ENCODE results near the gene TRAPPC14. TPM values are rescaled to one million over a fixed set of nuclear protein-coding genes. Genes with fewer than 3 reads are reported as not detected.
A peak's percentile ranks its signal among the peaks of the same experiment; 100 is the strongest.

TRAPPC14 gene
- total and polyA plus RNA-seq, 9 of the 15 experiments (the other 6 are each of a cell fraction or from before 2014, with no cell fraction given) = 0.42 to 45.9 (median 18.2) TPM

DNA sequence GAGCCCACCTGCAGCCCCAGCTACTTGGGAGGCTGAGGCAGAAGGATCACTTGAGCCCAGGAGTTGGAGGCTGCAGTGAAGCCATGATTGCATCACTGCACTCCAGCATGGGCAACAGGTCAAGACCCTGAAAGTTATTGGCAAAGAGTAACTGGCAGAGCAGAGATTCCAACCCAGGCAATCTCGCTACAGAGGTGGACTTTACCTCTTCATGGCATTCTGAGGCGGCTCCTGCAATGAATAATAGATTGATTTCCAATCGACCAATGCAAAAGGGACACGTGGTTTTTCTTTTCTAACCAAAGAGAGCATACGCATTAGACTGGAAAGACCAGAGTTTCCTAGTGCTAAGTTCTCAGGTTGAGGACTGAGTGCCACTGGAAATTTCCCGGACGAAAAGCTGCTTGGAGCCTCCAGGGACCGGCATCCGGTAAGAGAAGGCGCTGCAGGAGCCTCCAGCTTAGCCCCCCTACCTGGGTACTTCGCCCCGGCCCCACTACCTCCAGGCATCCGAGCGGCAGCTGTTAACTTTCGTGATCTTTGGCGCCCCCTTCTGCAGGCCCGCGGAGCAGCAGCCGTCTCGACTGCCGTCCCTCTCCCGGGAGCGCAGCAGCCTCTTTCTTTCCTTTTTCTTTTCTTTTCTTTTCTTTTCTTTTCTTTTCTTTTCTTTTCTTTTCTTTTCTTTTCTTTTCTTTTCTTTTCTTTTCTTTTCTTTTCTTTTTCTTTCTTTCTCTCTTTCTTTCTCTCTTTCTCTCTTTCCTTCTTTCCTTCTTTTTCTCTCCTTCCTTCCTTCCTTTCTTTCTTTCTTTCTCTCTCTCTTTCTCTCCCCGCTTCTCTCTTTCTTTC lies 27.7 kb downstream of the TRAPPC14 start (continued):
- TF ChIP-seq, protein P1, sequence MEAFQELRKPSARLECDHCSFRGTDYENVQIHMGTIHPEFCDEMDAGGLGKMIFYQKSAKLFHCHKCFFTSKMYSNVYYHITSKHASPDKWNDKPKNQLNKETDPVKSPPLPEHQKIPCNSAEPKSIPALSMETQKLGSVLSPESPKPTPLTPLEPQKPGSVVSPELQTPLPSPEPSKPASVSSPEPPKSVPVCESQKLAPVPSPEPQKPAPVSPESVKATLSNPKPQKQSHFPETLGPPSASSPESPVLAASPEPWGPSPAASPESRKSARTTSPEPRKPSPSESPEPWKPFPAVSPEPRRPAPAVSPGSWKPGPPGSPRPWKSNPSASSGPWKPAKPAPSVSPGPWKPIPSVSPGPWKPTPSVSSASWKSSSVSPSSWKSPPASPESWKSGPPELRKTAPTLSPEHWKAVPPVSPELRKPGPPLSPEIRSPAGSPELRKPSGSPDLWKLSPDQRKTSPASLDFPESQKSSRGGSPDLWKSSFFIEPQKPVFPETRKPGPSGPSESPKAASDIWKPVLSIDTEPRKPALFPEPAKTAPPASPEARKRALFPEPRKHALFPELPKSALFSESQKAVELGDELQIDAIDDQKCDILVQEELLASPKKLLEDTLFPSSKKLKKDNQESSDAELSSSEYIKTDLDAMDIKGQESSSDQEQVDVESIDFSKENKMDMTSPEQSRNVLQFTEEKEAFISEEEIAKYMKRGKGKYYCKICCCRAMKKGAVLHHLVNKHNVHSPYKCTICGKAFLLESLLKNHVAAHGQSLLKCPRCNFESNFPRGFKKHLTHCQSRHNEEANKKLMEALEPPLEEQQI (IDR thresholded peaks at IDR 0.05) = no peak
- TF ChIP-seq EHMT2 (IDR thresholded peaks at IDR 0.05) = 0 out of 2 replicates have a peak, but pooled peaks have one; percentile 30
- TF ChIP-seq ZC3H11A (IDR thresholded peaks at IDR 0.05; ENCODE audit: low read depth, low read length) = peak; percentile 38; the same call in 1 of the 2 replicates
- TF ChIP-seq, protein P2, sequence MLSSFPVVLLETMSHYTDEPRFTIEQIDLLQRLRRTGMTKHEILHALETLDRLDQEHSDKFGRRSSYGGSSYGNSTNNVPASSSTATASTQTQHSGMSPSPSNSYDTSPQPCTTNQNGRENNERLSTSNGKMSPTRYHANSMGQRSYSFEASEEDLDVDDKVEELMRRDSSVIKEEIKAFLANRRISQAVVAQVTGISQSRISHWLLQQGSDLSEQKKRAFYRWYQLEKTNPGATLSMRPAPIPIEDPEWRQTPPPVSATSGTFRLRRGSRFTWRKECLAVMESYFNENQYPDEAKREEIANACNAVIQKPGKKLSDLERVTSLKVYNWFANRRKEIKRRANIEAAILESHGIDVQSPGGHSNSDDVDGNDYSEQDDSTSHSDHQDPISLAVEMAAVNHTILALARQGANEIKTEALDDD (IDR thresholded peaks at IDR 0.05) = no peak
- TF ChIP-seq HNRNPH1 (optimal IDR thresholded peaks at IDR 0.05; ENCODE audit: low read depth, low read length) = no peak
- TF ChIP-seq ZNF316 (IDR thresholded peaks at IDR 0.05) = no peak
- peak; percentile 22; the same call in 1 of the 2 replicates for TF ChIP-seq DMBX1 (CRISPR knock-in tag; IDR thresholded peaks at IDR 0.05; ENCODE audit: borderline replicate concordance)
- TF ChIP-seq ZNF778 (CRISPR knock-in tag; IDR thresholded peaks at IDR 0.05) = no peak
- TF ChIP-seq, protein P3, sequence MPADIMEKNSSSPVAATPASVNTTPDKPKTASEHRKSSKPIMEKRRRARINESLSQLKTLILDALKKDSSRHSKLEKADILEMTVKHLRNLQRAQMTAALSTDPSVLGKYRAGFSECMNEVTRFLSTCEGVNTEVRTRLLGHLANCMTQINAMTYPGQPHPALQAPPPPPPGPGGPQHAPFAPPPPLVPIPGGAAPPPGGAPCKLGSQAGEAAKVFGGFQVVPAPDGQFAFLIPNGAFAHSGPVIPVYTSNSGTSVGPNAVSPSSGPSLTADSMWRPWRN (IDR thresholded peaks at IDR 0.05; ENCODE audit: low read depth) = no peak
- peak; percentile 53; the same call in 1 of the 2 replicates for TF ChIP-seq SMAD4 (CRISPR knock-in tag; conservative IDR thresholded peaks at IDR 0.05)
